Measurements from ENCODE around the gene TRANK1. TPM values are rescaled to one million over a fixed set of nuclear protein-coding genes. Genes with fewer than 3 reads are reported as not detected.

The TRANK1 gene
- total RNA-seq, 4 donors from 2014 or later = 9.4 to 31.5 (median 14.6) TPM

- ATAC-seq (ENCODE audit: low FRiP score) = no peak
- no peak for DNase-seq (ENCODE audit: low spot score)
- no peak for TF ChIP-seq CTCF (IDR thresholded peaks at IDR 0.05)
Observed at GRCh38 chr3:36813305-36813704, 131.5 kb downstream of the TRANK1 start.

- ATAC-seq (ENCODE audit: low FRiP score) = no peak
- TF ChIP-seq CTCF (IDR thresholded peaks at IDR 0.05) = no peak
Observed at GRCh38 chr3:36812240-36812639, 132.6 kb downstream of the TRANK1 start.

GRCh38 chr3:36811768-36812167 is 133.1 kb downstream of the TRANK1 start:
- TF ChIP-seq CTCF (IDR thresholded peaks at IDR 0.05) = no peak
- ATAC-seq (ENCODE audit: low FRiP score) (no peak), DNase-seq (ENCODE audit: low spot score) (no peak)

More at GRCh38 chr3:36812240-36812639, 132.6 kb downstream of the TRANK1 start:
- DNase-seq (ENCODE audit: low spot score) = no peak

GRCh38 chr3:36804295-36805055 is 140.4 kb downstream of the TRANK1 start:
- no peak for TF ChIP-seq CTCF (IDR thresholded peaks at IDR 0.05)
- no peak for ATAC-seq (ENCODE audit: low FRiP score)
- no peak for DNase-seq (ENCODE audit: low spot score)

GRCh38 chr3:36803091-36803791 is 141.6 kb downstream of the TRANK1 start:
- no peak for DNase-seq (ENCODE audit: low spot score)
- ATAC-seq (ENCODE audit: low FRiP score) = no peak
- no peak for TF ChIP-seq CTCF (IDR thresholded peaks at IDR 0.05)

- ATAC-seq (ENCODE audit: low FRiP score) (no peak), DNase-seq (ENCODE audit: low spot score) (no peak)
- no peak for TF ChIP-seq CTCF (IDR thresholded peaks at IDR 0.05)
Observed at GRCh38 chr3:36800533-36801116, 144.2 kb downstream of the TRANK1 start.

All from omental fat pad (tissue), 4 donors.